ENCODE measurements around the gene SLC6A11. TPM values are rescaled to one million over a fixed set of nuclear protein-coding genes. Genes with fewer than 3 reads are reported as not detected.

SLC6A11 gene
- total RNA-seq, 4 donors from 2014 or later: not detected

- Histone ChIP-seq H3K9me3 (no peaks in the 10 kb centered on the region), H3K27me3 (peaks cover 0 to 6% (median 0%) of the 10 kb centered on the region in 3 donors), H3K36me3 (no peaks in the 10 kb centered on the region), H3K4me3 (no peak overlapping the region), H3K4me1 (no peaks in the 10 kb centered on the region), H3K27ac (no peak overlapping the region)
- in situ Hi-C loops (cut with MboI; ENCODE audit: low sequenced_read_pairs in 4 of 4): no loop called here
- ATAC-seq (no peak), DNase-seq (no peak)
- intact Hi-C loops (cut with DNase I; ENCODE audit: low total_unique reads): no loop called here
- no peak for TF ChIP-seq CTCF (IDR thresholded peaks at IDR 0.05 in 4 of 5, conservative IDR thresholded peaks at IDR 0.05 in 1 of 5)
- TF ChIP-seq POLR2A (IDR thresholded peaks at IDR 0.05): no peak
Observed at GRCh38 chr3:10918011-10918410, 102.0 kb downstream of the SLC6A11 start.

- ATAC-seq: no peak
- peaks cover 0 to 6% (median 0%) of the 10 kb centered on the region in 3 donors for H3K27me3 ChIP-seq
- H3K36me3 ChIP-seq: no peaks in the 10 kb centered on the region
- intact Hi-C loops (cut with DNase I; ENCODE audit: low total_unique reads): no loop called here
- H3K9me3 ChIP-seq: no peaks in the 10 kb centered on the region
- H3K27ac ChIP-seq: no peak overlapping the region
- TF ChIP-seq POLR2A (IDR thresholded peaks at IDR 0.05) (no peak), CTCF (IDR thresholded peaks at IDR 0.05 in 4 of 5, conservative IDR thresholded peaks at IDR 0.05 in 1 of 5) (no peak)
- no peak for DNase-seq
- no peak overlapping the region for H3K4me3 ChIP-seq
- in situ Hi-C loops (cut with MboI; ENCODE audit: low sequenced_read_pairs in 4 of 4): no loop called here
- no peaks in the 10 kb centered on the region for H3K4me1 ChIP-seq
Observed at GRCh38 chr3:10919636-10920035, 103.6 kb downstream of the SLC6A11 start.

- H3K4me3 ChIP-seq: no peak overlapping the region
- no peak for TF ChIP-seq POLR2A (IDR thresholded peaks at IDR 0.05)
- no peak for TF ChIP-seq CTCF (IDR thresholded peaks at IDR 0.05 in 4 of 5, conservative IDR thresholded peaks at IDR 0.05 in 1 of 5)
- no peak for ATAC-seq
- no peak overlapping the region for H3K27ac ChIP-seq
- no peaks in the 10 kb centered on the region for H3K36me3 ChIP-seq
- DNase-seq: no peak
- peaks cover 0 to 8% (median 0%) of the 10 kb centered on the region in 3 donors for H3K27me3 ChIP-seq
- H3K4me1 ChIP-seq: no peaks in the 10 kb centered on the region
- intact Hi-C loops (cut with DNase I; ENCODE audit: low total_unique reads) (no loop called here), in situ Hi-C loops (cut with MboI; ENCODE audit: low sequenced_read_pairs in 4 of 4) (no loop called here)
- H3K9me3 ChIP-seq: no peaks in the 10 kb centered on the region
Observed at GRCh38 chr3:10925436-10926255, 109.6 kb downstream of the SLC6A11 start.

GRCh38 chr3:10926256-10926810 is 110.3 kb downstream of the SLC6A11 start:
- intact Hi-C loops (cut with DNase I; ENCODE audit: low total_unique reads): no loop called here
- DNase-seq: no peak
- Histone ChIP-seq H3K36me3 (no peaks in the 10 kb centered on the region), H3K9me3 (no peaks in the 10 kb centered on the region), H3K4me3 (no peak overlapping the region), H3K27me3 (peaks cover 0 to 8% (median 0%) of the 10 kb centered on the region in 3 donors), H3K27ac (no peak overlapping the region), H3K4me1 (no peaks in the 10 kb centered on the region)
- in situ Hi-C loops (cut with MboI; ENCODE audit: low sequenced_read_pairs in 4 of 4): no loop called here
- TF ChIP-seq CTCF (IDR thresholded peaks at IDR 0.05 in 4 of 5, conservative IDR thresholded peaks at IDR 0.05 in 1 of 5): no peak
- ATAC-seq: no peak

All from gastrocnemius medialis (tissue), 4 donors.